Thyroid gland (tissue), 4 donors: Measurements from ENCODE around the gene RSL24D1.

Experiments
- CTCF ChIP-seq, 6 experiments: fragments of 200-600 bp in 3 of 6; fragments of 450-650 bp in 3 of 6; sonication (generic) in 3 of 6; IDR thresholded peaks; one replicate each; pipeline ENCODE4 v1.5.1; 2016 to 2019; ENCODE audit warnings: antibody characterized with exemption in 6 of 6, mild to moderate bottlenecking in 2 of 6, inconsistent platforms in 1 of 6, moderate library complexity in 1 of 6
- POLR2A ChIP-seq, 2 donors: fragments of 450-650 bp; IDR thresholded peaks; one replicate each; pipeline ENCODE4 v1.6.1; 2017; ENCODE audit warnings: antibody characterized with exemption in 2 of 2, mild to moderate bottlenecking in 2 of 2, moderate library complexity in 1 of 2

GRCh38 chr15:55183679-55184078 lies 13.1 kb downstream of the RSL24D1 start:
- TF ChIP-seq CTCF (IDR thresholded peaks at IDR 0.05) (no peak), POLR2A (IDR thresholded peaks at IDR 0.05) (no peak)
